ENCODE measurements around the gene ADAM15. TPM values are rescaled to one million over a fixed set of nuclear protein-coding genes. Genes with fewer than 3 reads are reported as not detected.

ADAM15 gene
- total RNA-seq, 4 donors from 2014 or later = 232 to 289 (median 279) TPM

GRCh38 chr1:155037851-155038441 is 13.2 kb upstream of the ADAM15 start:
- TF ChIP-seq CTCF (IDR thresholded peaks at IDR 0.05) = no peak
- no peak for TF ChIP-seq POLR2A (IDR thresholded peaks at IDR 0.05)
- DNase-seq (ENCODE audit: low spot score in 2 of 2) = no peak
- no peak overlapping the region for H3K4me3 ChIP-seq (ENCODE audit: low read depth, poor library complexity, severe bottlenecking)
- 55 to 57% methylated on average over 6 of the region's 6 CpGs for WGBS, 2 donors
- intact Hi-C loops (cut with DNase I; ENCODE audit: low total_unique reads) = no loop called here

GRCh38 chr1:155038602-155039307 is 12.4 kb upstream of the ADAM15 start:
- DNase-seq (ENCODE audit: low spot score in 2 of 2) = peak in 1 of 2 donors; percentile 76
- TF ChIP-seq CTCF (IDR thresholded peaks at IDR 0.05) (no peak), POLR2A (IDR thresholded peaks at IDR 0.05) (no peak)
- intact Hi-C loops (cut with DNase I; ENCODE audit: low total_unique reads) = no loop called here
- H3K4me3 ChIP-seq (ENCODE audit: low read depth, poor library complexity, severe bottlenecking) = no peak overlapping the region
- WGBS, 2 donors = 30 to 31% methylated on average over 8 of the region's 8 CpGs

- no peak for DNase-seq (ENCODE audit: low spot score in 2 of 2)
- 70 to 73% methylated on average over 4 of the region's 4 CpGs for whole genome bisulfite sequencing, 2 donors
- TF ChIP-seq POLR2A (IDR thresholded peaks at IDR 0.05) (no peak), CTCF (IDR thresholded peaks at IDR 0.05) (no peak)
- H3K4me3 ChIP-seq (ENCODE audit: low read depth, poor library complexity, severe bottlenecking) = no peak overlapping the region
- intact Hi-C loops (cut with DNase I; ENCODE audit: low total_unique reads) = no loop called here
These were observed 11.8 kb upstream of the ADAM15 start for GRCh38 chr1:155039308-155039669.

- 89 to 90% methylated on average over 14 of the region's 14 CpGs for WGBS, 2 donors
- intact Hi-C loops (cut with DNase I; ENCODE audit: low total_unique reads) = no loop called here
- TF ChIP-seq POLR2A (IDR thresholded peaks at IDR 0.05) = no peak
- TF ChIP-seq CTCF (IDR thresholded peaks at IDR 0.05) = no peak
- no peak overlapping the region for H3K4me3 ChIP-seq (ENCODE audit: low read depth, poor library complexity, severe bottlenecking)
- no peak for DNase-seq (ENCODE audit: low spot score in 2 of 2)
These were observed 10.6 kb upstream of the ADAM15 start for GRCh38 chr1:155040358-155041093.

- H3K4me3 ChIP-seq (ENCODE audit: low read depth, poor library complexity, severe bottlenecking) = no peak overlapping the region
- TF ChIP-seq CTCF (IDR thresholded peaks at IDR 0.05) = no peak
- no peak for TF ChIP-seq POLR2A (IDR thresholded peaks at IDR 0.05)
- DNase-seq (ENCODE audit: low spot score in 2 of 2) = no peak
- intact Hi-C loops (cut with DNase I; ENCODE audit: low total_unique reads) = no loop called here
- 74 to 82% methylated on average over 5 of the region's 5 CpGs for WGBS, 2 donors
These were observed 8.3 kb upstream of the ADAM15 start for GRCh38 chr1:155042789-155043188.

All from lower leg skin (tissue), 4 donors.